Measurements from ENCODE around the gene MXI1.

DNA sequence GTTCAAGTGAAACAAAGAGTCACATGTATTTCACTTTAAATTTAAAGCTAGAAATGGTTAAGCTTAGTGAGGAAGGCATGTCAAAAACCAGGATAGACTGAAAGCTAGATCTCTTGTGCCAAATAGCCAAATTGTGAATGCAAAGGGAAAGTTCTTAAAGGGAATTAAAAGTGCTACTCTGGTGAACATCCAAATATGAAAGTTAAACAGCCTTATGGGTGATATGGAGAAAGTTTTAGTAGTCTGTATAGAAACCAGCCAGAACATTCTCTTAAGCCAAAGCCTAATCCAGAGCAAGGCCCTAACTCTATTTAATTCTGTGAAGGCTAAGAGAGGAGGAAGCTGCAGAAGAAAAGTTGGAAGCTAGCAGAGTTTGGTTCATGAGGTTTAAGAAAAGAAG, 47.1 kb downstream of the MXI1 start:
- TF ChIP-seq, protein P1, sequence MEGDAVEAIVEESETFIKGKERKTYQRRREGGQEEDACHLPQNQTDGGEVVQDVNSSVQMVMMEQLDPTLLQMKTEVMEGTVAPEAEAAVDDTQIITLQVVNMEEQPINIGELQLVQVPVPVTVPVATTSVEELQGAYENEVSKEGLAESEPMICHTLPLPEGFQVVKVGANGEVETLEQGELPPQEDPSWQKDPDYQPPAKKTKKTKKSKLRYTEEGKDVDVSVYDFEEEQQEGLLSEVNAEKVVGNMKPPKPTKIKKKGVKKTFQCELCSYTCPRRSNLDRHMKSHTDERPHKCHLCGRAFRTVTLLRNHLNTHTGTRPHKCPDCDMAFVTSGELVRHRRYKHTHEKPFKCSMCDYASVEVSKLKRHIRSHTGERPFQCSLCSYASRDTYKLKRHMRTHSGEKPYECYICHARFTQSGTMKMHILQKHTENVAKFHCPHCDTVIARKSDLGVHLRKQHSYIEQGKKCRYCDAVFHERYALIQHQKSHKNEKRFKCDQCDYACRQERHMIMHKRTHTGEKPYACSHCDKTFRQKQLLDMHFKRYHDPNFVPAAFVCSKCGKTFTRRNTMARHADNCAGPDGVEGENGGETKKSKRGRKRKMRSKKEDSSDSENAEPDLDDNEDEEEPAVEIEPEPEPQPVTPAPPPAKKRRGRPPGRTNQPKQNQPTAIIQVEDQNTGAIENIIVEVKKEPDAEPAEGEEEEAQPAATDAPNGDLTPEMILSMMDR (conservative IDR thresholded peaks at IDR 0.05; ENCODE audit: low read length), result no peak
- no peak for TF ChIP-seq EZH2phosphoT487 (IDR thresholded peaks at IDR 0.05; ENCODE audit: borderline replicate concordance)

Data from Loucy (cell line).